Measurements from ENCODE around the gene SPRTN.
A peak's percentile ranks its signal among the peaks of the same experiment; 100 is the strongest.

The SPRTN gene, protein sequence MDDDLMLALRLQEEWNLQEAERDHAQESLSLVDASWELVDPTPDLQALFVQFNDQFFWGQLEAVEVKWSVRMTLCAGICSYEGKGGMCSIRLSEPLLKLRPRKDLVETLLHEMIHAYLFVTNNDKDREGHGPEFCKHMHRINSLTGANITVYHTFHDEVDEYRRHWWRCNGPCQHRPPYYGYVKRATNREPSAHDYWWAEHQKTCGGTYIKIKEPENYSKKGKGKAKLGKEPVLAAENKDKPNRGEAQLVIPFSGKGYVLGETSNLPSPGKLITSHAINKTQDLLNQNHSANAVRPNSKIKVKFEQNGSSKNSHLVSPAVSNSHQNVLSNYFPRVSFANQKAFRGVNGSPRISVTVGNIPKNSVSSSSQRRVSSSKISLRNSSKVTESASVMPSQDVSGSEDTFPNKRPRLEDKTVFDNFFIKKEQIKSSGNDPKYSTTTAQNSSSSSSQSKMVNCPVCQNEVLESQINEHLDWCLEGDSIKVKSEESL

DNA sequence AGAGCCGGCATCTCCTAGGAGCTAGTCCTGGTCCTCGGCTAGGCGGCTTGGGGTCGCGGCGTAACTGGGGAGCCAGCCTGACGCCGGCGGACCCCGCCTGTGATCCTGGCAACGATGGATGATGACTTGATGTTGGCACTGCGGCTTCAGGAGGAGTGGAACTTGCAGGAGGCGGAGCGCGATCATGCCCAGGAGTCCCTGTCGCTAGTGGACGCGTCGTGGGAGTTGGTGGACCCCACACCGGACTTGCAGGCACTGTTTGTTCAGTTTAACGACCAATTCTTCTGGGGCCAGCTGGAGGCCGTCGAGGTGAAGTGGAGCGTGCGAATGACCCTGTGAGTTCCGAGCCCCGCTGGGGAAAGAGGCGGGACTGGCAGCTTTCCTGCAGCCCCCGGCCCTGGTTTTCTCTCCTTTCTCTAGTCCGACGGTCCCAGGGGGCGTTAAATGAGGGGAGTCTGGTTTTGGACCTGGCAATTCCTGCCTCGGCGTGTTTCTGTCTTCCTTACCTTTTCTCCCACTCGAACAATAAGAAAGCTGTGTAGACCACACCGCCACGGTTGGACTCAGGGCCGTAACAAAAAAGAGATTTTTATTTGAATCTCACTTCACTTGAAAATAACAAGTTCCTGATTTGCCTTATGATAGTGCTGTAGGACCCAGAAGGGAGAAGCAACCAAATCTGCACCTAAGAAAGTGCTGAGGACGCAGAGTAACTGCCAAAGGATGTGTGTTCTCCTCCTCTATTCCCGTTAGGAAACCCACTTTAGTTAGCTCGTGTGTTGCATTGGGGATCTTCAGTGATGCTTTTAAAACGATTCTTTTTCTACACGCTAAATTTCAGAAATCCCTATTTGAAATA, at the start of gene SPRTN:
Gene SPRTN (plus strand): TSS at position 24 of the 859 bp plus-strand sequence. CDS start 91 bp downstream, at position 115.
- TF ChIP-seq, protein P1, sequence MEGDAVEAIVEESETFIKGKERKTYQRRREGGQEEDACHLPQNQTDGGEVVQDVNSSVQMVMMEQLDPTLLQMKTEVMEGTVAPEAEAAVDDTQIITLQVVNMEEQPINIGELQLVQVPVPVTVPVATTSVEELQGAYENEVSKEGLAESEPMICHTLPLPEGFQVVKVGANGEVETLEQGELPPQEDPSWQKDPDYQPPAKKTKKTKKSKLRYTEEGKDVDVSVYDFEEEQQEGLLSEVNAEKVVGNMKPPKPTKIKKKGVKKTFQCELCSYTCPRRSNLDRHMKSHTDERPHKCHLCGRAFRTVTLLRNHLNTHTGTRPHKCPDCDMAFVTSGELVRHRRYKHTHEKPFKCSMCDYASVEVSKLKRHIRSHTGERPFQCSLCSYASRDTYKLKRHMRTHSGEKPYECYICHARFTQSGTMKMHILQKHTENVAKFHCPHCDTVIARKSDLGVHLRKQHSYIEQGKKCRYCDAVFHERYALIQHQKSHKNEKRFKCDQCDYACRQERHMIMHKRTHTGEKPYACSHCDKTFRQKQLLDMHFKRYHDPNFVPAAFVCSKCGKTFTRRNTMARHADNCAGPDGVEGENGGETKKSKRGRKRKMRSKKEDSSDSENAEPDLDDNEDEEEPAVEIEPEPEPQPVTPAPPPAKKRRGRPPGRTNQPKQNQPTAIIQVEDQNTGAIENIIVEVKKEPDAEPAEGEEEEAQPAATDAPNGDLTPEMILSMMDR (IDR thresholded peaks at IDR 0.05; ENCODE audit: borderline replicate concordance, control extremely low read depth, extremely low read depth, insufficient read depth, missing control alignments): no peak
- peak; percentile 94 for DNase-seq (ENCODE audit: low spot score)
- in situ Hi-C loops (cut with MboI; ENCODE audit: low sequenced_read_pairs, unreplicated experiment): no loop called here

DNA sequence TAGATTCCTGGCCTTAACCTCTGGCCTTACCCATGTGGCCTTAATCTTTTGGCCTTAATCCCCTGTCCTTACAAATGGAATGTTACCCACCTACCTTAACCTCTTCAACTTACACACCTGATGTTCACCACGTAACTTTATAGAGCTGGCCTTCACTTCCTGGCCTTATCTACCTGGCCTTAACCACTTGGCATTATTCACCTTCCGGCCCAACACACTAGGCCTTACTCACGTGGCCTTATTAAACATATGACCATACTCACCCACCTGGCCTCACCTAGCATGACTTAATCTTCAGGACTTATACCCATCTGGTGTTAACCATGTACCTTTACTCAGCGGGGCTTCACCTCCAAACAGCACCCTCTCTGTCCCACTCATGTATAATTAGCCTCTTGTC, 42.2 kb upstream of the SPRTN start:
- no peak for DNase-seq (ENCODE audit: low spot score)
- TF ChIP-seq, protein P1 (IDR thresholded peaks at IDR 0.05; ENCODE audit: borderline replicate concordance, control extremely low read depth, extremely low read depth, insufficient read depth, missing control alignments): no peak
- in situ Hi-C loops (cut with MboI; ENCODE audit: low sequenced_read_pairs, unreplicated experiment): no loop called here

DNA sequence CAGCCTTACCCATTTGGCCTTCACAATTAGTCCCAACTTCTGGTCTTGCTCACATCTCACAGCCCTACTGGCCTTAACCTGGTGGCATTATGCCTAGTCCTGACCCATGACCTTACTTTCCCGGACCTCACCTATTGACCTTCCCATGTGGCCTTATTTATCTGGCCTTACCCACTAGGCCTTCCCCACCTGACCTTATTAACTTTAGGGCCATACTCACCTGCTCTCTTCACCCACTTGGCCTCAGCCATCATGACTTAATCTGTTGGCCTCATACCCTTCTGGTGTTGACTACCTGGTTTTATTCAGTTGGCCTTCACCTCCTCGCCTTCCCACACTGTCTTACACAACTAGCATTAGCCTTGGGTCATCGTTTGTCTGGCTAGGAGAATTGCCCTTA, 36.1 kb upstream of the SPRTN start:
- TF ChIP-seq, protein P1 (IDR thresholded peaks at IDR 0.05; ENCODE audit: borderline replicate concordance, control extremely low read depth, extremely low read depth, insufficient read depth, missing control alignments): no peak
- DNase-seq (ENCODE audit: low spot score): no peak
- in situ Hi-C loops (cut with MboI; ENCODE audit: low sequenced_read_pairs, unreplicated experiment): no loop called here

DNA sequence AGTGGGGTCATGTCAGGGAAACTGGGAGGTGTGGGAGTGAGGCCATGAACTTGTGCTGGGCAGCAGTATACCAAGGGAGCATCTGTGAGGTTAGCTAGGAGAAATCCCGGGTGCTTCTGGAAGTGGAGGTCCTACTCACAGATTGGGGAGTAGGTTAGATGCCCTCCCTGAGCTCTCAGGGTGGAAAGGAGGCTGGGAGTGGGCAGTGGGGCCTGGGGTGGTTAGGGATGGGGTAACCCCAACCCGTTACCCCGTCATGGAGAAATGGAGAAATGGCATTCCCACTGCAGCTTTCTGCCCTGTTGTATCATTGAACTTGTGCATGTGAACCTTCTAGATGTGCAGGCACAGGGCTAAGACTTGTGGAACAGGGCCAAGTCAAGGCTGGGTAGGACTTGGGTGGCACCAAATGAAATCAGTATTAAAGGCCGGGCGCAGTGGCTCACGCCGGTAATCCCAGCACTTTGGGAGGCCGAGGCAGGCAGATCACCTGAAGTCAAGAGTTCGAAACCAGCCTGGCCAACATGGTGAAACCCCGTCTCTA, 27.6 kb upstream of the SPRTN start:
- in situ Hi-C loops (cut with MboI; ENCODE audit: low sequenced_read_pairs, unreplicated experiment): no loop called here
- no peak for DNase-seq (ENCODE audit: low spot score)
- TF ChIP-seq, protein P1 (IDR thresholded peaks at IDR 0.05; ENCODE audit: borderline replicate concordance, control extremely low read depth, extremely low read depth, insufficient read depth, missing control alignments): no peak

DNA sequence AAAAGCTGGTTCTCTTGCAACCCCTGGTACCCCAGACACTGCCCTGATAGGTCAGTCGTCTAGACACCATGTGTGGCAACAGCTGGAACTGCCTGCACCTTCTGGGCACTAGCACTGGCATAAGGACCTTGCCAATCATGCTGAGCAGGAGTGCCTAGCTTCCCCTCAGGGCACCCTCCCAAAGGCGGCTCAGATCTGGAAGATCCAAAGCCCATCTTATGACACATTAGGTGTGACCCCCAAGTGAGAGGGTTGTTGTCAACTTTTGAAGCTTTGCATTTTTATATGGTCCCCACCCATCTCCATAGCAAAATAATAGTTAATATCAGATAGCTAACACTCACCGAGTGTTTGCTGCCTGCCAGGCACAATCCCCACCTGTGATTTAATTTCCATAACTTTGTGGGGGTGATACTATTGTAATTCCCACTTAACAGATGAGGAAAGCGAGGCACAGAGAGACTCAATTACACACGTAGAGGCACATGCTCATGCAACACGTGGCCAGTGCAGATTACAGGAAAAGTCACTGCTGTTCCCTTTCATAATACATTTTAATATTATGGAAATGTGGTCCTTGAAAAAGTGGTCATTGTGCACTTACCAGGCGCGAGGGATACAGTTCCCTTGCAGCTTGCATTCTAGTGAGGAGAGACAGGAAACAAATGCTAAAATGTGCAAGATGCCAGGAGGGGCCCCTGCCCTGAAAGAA, 26.2 kb upstream of the SPRTN start:
- DNase-seq (ENCODE audit: low spot score): no peak
- in situ Hi-C loops (cut with MboI; ENCODE audit: low sequenced_read_pairs, unreplicated experiment): no loop called here
- TF ChIP-seq, protein P1 (IDR thresholded peaks at IDR 0.05; ENCODE audit: borderline replicate concordance, control extremely low read depth, extremely low read depth, insufficient read depth, missing control alignments): no peak

DNA sequence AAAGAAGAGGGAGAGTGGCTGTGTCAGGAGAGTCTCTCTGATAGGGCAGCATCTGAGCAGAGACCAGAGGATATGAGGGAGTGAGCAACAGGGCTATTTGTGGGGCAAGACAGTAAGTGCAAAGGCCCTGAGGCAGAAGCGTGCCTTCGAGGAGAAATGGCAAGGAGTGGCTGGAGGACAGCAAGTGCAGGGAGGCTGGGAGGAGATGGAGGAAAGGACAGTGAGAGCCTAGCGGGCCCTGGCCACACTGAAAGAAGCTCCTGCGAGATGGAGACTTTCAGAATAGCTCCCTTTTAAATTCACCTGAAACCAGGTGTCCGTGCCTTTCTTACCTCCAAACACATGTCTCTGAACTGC, 25.7 kb upstream of the SPRTN start:
- TF ChIP-seq, protein P1 (IDR thresholded peaks at IDR 0.05; ENCODE audit: borderline replicate concordance, control extremely low read depth, extremely low read depth, insufficient read depth, missing control alignments): no peak
- no peak for DNase-seq (ENCODE audit: low spot score)
- in situ Hi-C loops (cut with MboI; ENCODE audit: low sequenced_read_pairs, unreplicated experiment): no loop called here
